HepG2 (cell line): ENCODE measurements around the gene PLXNA3. TPM values are rescaled to one million over a fixed set of nuclear protein-coding genes. Genes with fewer than 3 reads are reported as not detected.

Source experiments
- ETV6 ChIP-seq: sonication (generic); formaldehyde crosslinking; conservative IDR thresholded peaks from 2 replicates; pipeline ENCODE4 v1.4.0; 2020; ENCODE audit warnings: missing genetic modification reagents
- IRX3 ChIP-seq: sonication (generic); formaldehyde crosslinking; IDR thresholded peaks from 2 replicates; pipeline ENCODE4 v1.8.1; 2023; ENCODE audit warnings: mild to moderate bottlenecking, low read depth, missing genetic modification reagents, borderline replicate concordance
- KAT7 ChIP-seq: IDR thresholded peaks from 2 replicates; pipeline ENCODE4 v1.6.1; 2018; ENCODE audit warnings: borderline replicate concordance, missing compliant biosample characterization
- MEF2D ChIP-seq: sonication (generic); formaldehyde crosslinking; IDR thresholded peaks from 2 replicates; pipeline ENCODE4 v1.5.1; 2020; ENCODE audit warnings: mild to moderate bottlenecking, missing genetic modification reagents
- NCOA1 ChIP-seq: sonication (generic); formaldehyde crosslinking; IDR thresholded peaks from 2 replicates; pipeline ENCODE4 v1.9.0; 2021; ENCODE audit warnings: missing genetic modification reagents
- NFKB2 ChIP-seq: sonication (generic); formaldehyde crosslinking; IDR thresholded peaks from 2 replicates; pipeline ENCODE4 v1.4.0; 2020; ENCODE audit warnings: missing genetic modification reagents, borderline replicate concordance
- ONECUT2 ChIP-seq: sonication (generic); formaldehyde crosslinking; IDR thresholded peaks from 2 replicates; pipeline ENCODE4 v1.4.0; 2020; ENCODE audit warnings: missing genetic modification reagents
- RORA ChIP-seq: sonication (generic); formaldehyde crosslinking; IDR thresholded peaks from 2 replicates; pipeline ENCODE4 v1.5.0; 2020; ENCODE audit warnings: mild to moderate bottlenecking, missing genetic modification reagents, moderate library complexity
- SMAD3 ChIP-seq: sonication (generic); formaldehyde crosslinking; IDR thresholded peaks from 2 replicates; pipeline ENCODE4 v1.4.0; 2020; ENCODE audit warnings: missing genetic modification reagents
- ZKSCAN1 ChIP-seq: fragments of 150-350 bp; IDR thresholded peaks from 2 replicates; pipeline ENCODE4 v1.6.1; 2014; ENCODE audit warnings: low read length
- ZMAT5 ChIP-seq: sonication (generic); formaldehyde crosslinking; IDR thresholded peaks from 2 replicates; pipeline ENCODE4 v1.5.0; 2020; ENCODE audit warnings: mild to moderate bottlenecking, low read depth, missing genetic modification reagents, borderline replicate concordance
- ZNF20 ChIP-seq: sonication (generic); formaldehyde crosslinking; IDR thresholded peaks from 2 replicates; pipeline ENCODE4 v1.4.0; 2020; ENCODE audit warnings: mild to moderate bottlenecking, moderate library complexity, missing genetic modification reagents
- ZNF232 ChIP-seq: sonication (generic); formaldehyde crosslinking; IDR thresholded peaks from 2 replicates; pipeline ENCODE4 v1.4.0; 2020; ENCODE audit warnings: missing genetic modification reagents, borderline replicate concordance
- ZNF256 ChIP-seq: sonication (generic); formaldehyde crosslinking; conservative IDR thresholded peaks from 2 replicates; pipeline ENCODE4 v1.4.0; 2020; ENCODE audit warnings: missing genetic modification reagents
- ZNF546 ChIP-seq: sonication (generic); formaldehyde crosslinking; conservative IDR thresholded peaks from 2 replicates; pipeline ENCODE4 v1.8.1; 2023; ENCODE audit warnings: mild to moderate bottlenecking, missing genetic modification reagents
- ZNF572 ChIP-seq: sonication (generic); formaldehyde crosslinking; IDR thresholded peaks from 2 replicates; pipeline ENCODE4 v1.5.1; 2020; ENCODE audit warnings: mild to moderate bottlenecking, missing genetic modification reagents
- ZNF629 ChIP-seq: sonication (generic); formaldehyde crosslinking; conservative IDR thresholded peaks from 2 replicates; pipeline ENCODE4 v1.5.0; 2020; ENCODE audit warnings: missing genetic modification reagents
- ZNF652 ChIP-seq: IDR thresholded peaks from 2 replicates; pipeline ENCODE4 v1.6.1; 2016; ENCODE audit warnings: low read depth, borderline replicate concordance
- ZNF768 ChIP-seq: sonication (generic); formaldehyde crosslinking; IDR thresholded peaks from 2 replicates; pipeline ENCODE4 v1.4.0; 2020; ENCODE audit warnings: missing genetic modification reagents
- ZNF777 ChIP-seq: sonication (generic); formaldehyde crosslinking; IDR thresholded peaks from 2 replicates; pipeline ENCODE4 v1.4.0; 2020; ENCODE audit warnings: missing genetic modification reagents
- polyA plus RNA-seq, 8 experiments: library from polyadenylated mRNA; depleted of rRNA in 3 of 8; stranded (reverse) in 7 of 8; unstranded in 1 of 8; fragments of >200 nt; fragmentation: Illumina TruSeq in 4 of 8; extraction: Trizol in 4 of 8; gene quantifications; 2 replicates each; pipeline versions ENCODE4 v1.2.1 to v1.2.3, GENCODE V29; 2011 to 2016; ENCODE audit warnings: low read depth in 4 of 8, missing spikeins in 1 of 8, mixed read lengths in 1 of 8; ENCODE audit not compliant: insufficient read depth in 1 of 8
- total RNA-seq, 5 experiments: library from RNA; depleted of rRNA; stranded (reverse); fragments of >200 nt; fragmentation: Illumina TruSeq; extraction: Trizol; gene quantifications; 2 replicates each; pipeline ENCODE4 v1.2.3, GENCODE V29; 2016; ENCODE audit warnings: low read depth in 1 of 5
- TF ChIP-seq, protein P1 (sequence below): sonication (generic); formaldehyde crosslinking; IDR thresholded peaks from 2 replicates; pipeline ENCODE4 v1.5.0; 2020; ENCODE audit warnings: missing genetic modification reagents
- TF ChIP-seq, protein P2 (sequence below): sonication (generic); formaldehyde crosslinking; IDR thresholded peaks from 2 replicates; pipeline ENCODE4 v1.8.1; 2023; ENCODE audit warnings: missing genetic modification reagents, inconsistent platforms, borderline replicate concordance
- TF ChIP-seq, protein P3 (sequence below): IDR thresholded peaks from 2 replicates; pipeline ENCODE4 v1.6.1; 2018; ENCODE audit warnings: missing genetic modification reagents
- TF ChIP-seq, protein P4 (sequence below): sonication (generic); formaldehyde crosslinking; IDR thresholded peaks from 2 replicates; pipeline ENCODE4 v1.8.0; 2022; ENCODE audit warnings: mild to moderate bottlenecking, missing genetic modification reagents, moderate library complexity
- TF ChIP-seq, protein P5 (sequence below): sonication (generic); formaldehyde crosslinking; IDR thresholded peaks from 2 replicates; pipeline ENCODE4 v1.4.0; 2020; ENCODE audit warnings: missing genetic modification reagents, borderline replicate concordance

Gene PLXNA3
- total and polyA plus RNA-seq, 2 of the 13 experiments (the other 11 are each of a cell fraction or from before 2014, with no cell fraction given): 5.8 to 20.6 TPM

DNA sequence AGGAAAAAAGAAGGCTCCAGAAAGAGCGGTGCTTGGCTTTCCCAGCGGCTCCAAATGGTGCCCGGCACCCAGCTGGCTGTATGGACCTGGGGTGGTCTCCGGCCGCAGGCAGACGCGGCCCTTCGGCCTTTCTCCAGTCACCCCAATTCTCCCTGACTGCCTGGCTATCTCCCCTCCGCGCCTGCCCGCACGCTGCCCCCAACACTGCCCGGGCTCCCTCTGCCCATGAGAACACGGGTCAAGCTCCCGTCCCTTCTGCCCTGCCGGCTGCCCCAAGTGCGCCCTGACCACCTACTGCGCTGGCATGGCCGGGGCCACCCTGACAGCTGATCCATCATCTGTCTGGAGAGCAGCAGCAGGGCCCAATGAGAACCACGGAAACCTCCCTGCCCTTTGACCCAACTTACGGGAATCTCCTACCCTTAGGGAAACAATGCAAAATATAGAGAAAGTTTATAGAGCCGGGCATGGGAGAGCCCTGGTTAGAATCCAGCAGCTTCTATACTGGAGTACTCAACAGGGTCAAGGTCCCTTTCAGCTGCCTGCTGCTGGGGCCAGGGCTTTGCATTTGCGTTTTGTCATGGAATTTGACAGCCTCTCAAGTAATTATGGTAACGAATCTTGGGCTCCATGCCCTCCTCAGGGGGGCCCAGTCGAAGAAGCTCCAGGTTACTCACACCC is 59.2 kb downstream of the PLXNA3 start (continued):
- TF ChIP-seq ZKSCAN1: no peak
- no peak for TF ChIP-seq MEF2D
- no peak for TF ChIP-seq IRX3 (CRISPR knock-in tag)
- TF ChIP-seq, protein P1, sequence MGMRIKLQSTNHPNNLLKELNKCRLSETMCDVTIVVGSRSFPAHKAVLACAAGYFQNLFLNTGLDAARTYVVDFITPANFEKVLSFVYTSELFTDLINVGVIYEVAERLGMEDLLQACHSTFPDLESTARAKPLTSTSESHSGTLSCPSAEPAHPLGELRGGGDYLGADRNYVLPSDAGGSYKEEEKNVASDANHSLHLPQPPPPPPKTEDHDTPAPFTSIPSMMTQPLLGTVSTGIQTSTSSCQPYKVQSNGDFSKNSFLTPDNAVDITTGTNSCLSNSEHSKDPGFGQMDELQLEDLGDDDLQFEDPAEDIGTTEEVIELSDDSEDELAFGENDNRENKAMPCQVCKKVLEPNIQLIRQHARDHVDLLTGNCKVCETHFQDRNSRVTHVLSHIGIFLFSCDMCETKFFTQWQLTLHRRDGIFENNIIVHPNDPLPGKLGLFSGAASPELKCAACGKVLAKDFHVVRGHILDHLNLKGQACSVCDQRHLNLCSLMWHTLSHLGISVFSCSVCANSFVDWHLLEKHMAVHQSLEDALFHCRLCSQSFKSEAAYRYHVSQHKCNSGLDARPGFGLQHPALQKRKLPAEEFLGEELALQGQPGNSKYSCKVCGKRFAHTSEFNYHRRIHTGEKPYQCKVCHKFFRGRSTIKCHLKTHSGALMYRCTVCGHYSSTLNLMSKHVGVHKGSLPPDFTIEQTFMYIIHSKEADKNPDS (CRISPR knock-in tag): no peak
- no peak for TF ChIP-seq ETV6 (CRISPR knock-in tag)
- TF ChIP-seq, protein P2, sequence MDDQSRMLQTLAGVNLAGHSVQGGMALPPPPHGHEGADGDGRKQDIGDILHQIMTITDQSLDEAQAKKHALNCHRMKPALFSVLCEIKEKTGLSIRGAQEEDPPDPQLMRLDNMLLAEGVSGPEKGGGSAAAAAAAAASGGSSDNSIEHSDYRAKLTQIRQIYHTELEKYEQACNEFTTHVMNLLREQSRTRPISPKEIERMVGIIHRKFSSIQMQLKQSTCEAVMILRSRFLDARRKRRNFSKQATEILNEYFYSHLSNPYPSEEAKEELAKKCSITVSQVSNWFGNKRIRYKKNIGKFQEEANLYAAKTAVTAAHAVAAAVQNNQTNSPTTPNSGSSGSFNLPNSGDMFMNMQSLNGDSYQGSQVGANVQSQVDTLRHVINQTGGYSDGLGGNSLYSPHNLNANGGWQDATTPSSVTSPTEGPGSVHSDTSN (CRISPR knock-in tag): no peak
- TF ChIP-seq ONECUT2 (CRISPR knock-in tag): no peak
- no peak for TF ChIP-seq ZNF768 (CRISPR knock-in tag)
- TF ChIP-seq ZNF20 (CRISPR knock-in tag): no peak
- TF ChIP-seq RORA (CRISPR knock-in tag): no peak
- TF ChIP-seq NCOA1 (CRISPR knock-in tag): no peak
- TF ChIP-seq KAT7: no peak
- no peak for TF ChIP-seq ZMAT5 (CRISPR knock-in tag)
- TF ChIP-seq, protein P3, sequence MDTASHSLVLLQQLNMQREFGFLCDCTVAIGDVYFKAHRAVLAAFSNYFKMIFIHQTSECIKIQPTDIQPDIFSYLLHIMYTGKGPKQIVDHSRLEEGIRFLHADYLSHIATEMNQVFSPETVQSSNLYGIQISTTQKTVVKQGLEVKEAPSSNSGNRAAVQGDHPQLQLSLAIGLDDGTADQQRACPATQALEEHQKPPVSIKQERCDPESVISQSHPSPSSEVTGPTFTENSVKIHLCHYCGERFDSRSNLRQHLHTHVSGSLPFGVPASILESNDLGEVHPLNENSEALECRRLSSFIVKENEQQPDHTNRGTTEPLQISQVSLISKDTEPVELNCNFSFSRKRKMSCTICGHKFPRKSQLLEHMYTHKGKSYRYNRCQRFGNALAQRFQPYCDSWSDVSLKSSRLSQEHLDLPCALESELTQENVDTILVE: no peak
- TF ChIP-seq ZNF232: no peak
- TF ChIP-seq, protein P4, sequence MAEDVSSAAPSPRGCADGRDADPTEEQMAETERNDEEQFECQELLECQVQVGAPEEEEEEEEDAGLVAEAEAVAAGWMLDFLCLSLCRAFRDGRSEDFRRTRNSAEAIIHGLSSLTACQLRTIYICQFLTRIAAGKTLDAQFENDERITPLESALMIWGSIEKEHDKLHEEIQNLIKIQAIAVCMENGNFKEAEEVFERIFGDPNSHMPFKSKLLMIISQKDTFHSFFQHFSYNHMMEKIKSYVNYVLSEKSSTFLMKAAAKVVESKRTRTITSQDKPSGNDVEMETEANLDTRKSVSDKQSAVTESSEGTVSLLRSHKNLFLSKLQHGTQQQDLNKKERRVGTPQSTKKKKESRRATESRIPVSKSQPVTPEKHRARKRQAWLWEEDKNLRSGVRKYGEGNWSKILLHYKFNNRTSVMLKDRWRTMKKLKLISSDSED (CRISPR knock-in tag): no peak
- 0 out of 2 replicates have a peak, but pooled peaks have one; percentile 15 for TF ChIP-seq SMAD3 (CRISPR knock-in tag)
- no peak for TF ChIP-seq ZNF256 (CRISPR knock-in tag)
- no peak for TF ChIP-seq NFKB2 (CRISPR knock-in tag)
- no peak for TF ChIP-seq ZNF546 (CRISPR knock-in tag)
- TF ChIP-seq ZNF629 (CRISPR knock-in tag): no peak
- no peak for TF ChIP-seq ZNF652 (CRISPR knock-in tag)
- no peak for TF ChIP-seq ZNF777 (CRISPR knock-in tag)
- no peak for TF ChIP-seq ZNF572 (CRISPR knock-in tag)
- TF ChIP-seq, protein P5, sequence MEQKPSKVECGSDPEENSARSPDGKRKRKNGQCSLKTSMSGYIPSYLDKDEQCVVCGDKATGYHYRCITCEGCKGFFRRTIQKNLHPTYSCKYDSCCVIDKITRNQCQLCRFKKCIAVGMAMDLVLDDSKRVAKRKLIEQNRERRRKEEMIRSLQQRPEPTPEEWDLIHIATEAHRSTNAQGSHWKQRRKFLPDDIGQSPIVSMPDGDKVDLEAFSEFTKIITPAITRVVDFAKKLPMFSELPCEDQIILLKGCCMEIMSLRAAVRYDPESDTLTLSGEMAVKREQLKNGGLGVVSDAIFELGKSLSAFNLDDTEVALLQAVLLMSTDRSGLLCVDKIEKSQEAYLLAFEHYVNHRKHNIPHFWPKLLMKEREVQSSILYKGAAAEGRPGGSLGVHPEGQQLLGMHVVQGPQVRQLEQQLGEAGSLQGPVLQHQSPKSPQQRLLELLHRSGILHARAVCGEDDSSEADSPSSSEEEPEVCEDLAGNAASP: no peak
